PFSK-1 (cell line): Measurements from ENCODE around the gene SNTB2.

Source experiments
- POLR2AphosphoS5 ChIP-seq: IDR thresholded peaks from 2 replicates; pipeline ENCODE4 v1.6.1; 2012; ENCODE audit warnings: low read depth, mild to moderate bottlenecking, control low read depth, low read length, moderate library complexity
- SIN3A ChIP-seq: IDR thresholded peaks from 2 replicates; pipeline ENCODE4 v1.6.1; 2012; ENCODE audit warnings: mild to moderate bottlenecking, low read length, moderate library complexity, borderline replicate concordance; ENCODE audit not compliant: insufficient read depth
- TF ChIP-seq, protein P1 (sequence below), 2 experiments: IDR thresholded peaks; 2 replicates each; pipeline versions ENCODE4 v1.6.1 to v1.8.0; 2011 to 2012; ENCODE audit warnings: low read depth in 2 of 2, low read length in 2 of 2, control low read depth in 1 of 2, inconsistent platforms in 1 of 2, mild to moderate bottlenecking in 1 of 2, moderate library complexity in 1 of 2; ENCODE audit not compliant: insufficient read depth in 1 of 2

DNA sequence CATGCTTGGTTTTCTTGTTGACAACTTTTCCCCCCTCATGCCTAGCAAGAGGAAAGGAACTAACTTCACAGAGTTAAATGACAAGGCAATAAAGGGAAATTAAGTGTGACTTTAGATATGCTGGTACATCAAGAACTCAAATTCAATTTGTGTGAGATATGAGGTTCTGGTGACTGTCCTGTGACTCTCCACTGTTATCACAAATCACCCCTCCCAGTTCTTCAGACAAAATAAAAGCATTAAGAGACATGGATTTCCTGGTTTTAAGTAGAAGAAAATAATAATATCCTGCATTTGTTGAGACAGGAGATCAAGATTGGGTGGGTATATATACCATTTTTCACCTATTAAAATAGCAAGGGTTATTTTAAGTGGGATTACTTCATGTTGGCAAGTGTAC lies 46.2 kb downstream of the SNTB2 start:
- TF ChIP-seq SIN3A (no peak), POLR2AphosphoS5 (no peak)
- TF ChIP-seq, protein P1, sequence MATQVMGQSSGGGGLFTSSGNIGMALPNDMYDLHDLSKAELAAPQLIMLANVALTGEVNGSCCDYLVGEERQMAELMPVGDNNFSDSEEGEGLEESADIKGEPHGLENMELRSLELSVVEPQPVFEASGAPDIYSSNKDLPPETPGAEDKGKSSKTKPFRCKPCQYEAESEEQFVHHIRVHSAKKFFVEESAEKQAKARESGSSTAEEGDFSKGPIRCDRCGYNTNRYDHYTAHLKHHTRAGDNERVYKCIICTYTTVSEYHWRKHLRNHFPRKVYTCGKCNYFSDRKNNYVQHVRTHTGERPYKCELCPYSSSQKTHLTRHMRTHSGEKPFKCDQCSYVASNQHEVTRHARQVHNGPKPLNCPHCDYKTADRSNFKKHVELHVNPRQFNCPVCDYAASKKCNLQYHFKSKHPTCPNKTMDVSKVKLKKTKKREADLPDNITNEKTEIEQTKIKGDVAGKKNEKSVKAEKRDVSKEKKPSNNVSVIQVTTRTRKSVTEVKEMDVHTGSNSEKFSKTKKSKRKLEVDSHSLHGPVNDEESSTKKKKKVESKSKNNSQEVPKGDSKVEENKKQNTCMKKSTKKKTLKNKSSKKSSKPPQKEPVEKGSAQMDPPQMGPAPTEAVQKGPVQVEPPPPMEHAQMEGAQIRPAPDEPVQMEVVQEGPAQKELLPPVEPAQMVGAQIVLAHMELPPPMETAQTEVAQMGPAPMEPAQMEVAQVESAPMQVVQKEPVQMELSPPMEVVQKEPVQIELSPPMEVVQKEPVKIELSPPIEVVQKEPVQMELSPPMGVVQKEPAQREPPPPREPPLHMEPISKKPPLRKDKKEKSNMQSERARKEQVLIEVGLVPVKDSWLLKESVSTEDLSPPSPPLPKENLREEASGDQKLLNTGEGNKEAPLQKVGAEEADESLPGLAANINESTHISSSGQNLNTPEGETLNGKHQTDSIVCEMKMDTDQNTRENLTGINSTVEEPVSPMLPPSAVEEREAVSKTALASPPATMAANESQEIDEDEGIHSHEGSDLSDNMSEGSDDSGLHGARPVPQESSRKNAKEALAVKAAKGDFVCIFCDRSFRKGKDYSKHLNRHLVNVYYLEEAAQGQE (IDR thresholded peaks at IDR 0.05; ENCODE audit: insufficient read depth in 1 of 2, low read depth in 2 of 2, low read length in 2 of 2) = no peak
